IMR-90 (cell line): ENCODE measurements around the gene MKNK2. TPM values are rescaled to one million over a fixed set of nuclear protein-coding genes. Genes with fewer than 3 reads are reported as not detected.

ENCODE experiments used
- ATAC-seq: fragments of 200-7000 bp; cut with Tn5 transposase; 2 replicates; pipeline ENCODE4 v1.9.1; 2020; ENCODE audit warnings: low read depth, mild to moderate bottlenecking, moderate library complexity
- BruUV-seq: library from RNA; stranded (reverse); fragments of 400-500 nt; replicated peaks from 2 replicates; lab custom pipeline; 2021; lab: Mats Ljungman, UMichigan
- CTCF ChIA-PET: fragments of 300-600 bp; formaldehyde crosslinking; extraction: SDS; loops from one replicate; lab custom pipeline; 2021; ENCODE audit warnings: antibody characterized with exemption; lab: Yijun Ruan, JAX
- POLR2A ChIA-PET: fragments of 300-600 bp; sonication (Branson Sonifier 250); formaldehyde crosslinking; loops from one replicate; lab custom pipeline; 2022; ENCODE audit warnings: antibody characterized with exemption; ENCODE audit not compliant: unreplicated experiment; lab: Charles Lee
- DNase-seq: peaks from one replicate; pipeline ENCODE4 v3.0.0; 2013
- H2AFZ ChIP-seq: replicated peaks from 2 replicates; pipeline ENCODE3; 2013; ENCODE audit warnings: low read length, mild to moderate bottlenecking; ENCODE audit not compliant: poor library complexity
- H2AK5ac ChIP-seq: 2 replicates; pipeline ENCODE4 v1.6.1; 2013; ENCODE audit warnings: low read depth, low read length, inconsistent platforms
- H2AK9ac ChIP-seq: replicated peaks from 2 replicates; pipeline ENCODE3; 2013; ENCODE audit warnings: mild to moderate bottlenecking, low read depth, low read length, moderate library complexity; ENCODE audit not compliant: poor library complexity
- H2BK120ac ChIP-seq: 2 replicates; pipeline ENCODE4 v1.6.1; 2013; ENCODE audit warnings: low read depth, low read length, inconsistent platforms
- H2BK15ac ChIP-seq: 3 replicates; pipeline ENCODE4 v1.6.1; 2013; ENCODE audit warnings: low read depth, low read length, inconsistent platforms
- H2BK20ac ChIP-seq: 2 replicates; pipeline ENCODE4 v1.6.1; 2013; ENCODE audit warnings: low read depth, mild to moderate bottlenecking, inconsistent platforms, low read length, moderate library complexity
- H2BK5ac ChIP-seq: 2 replicates; pipeline ENCODE4 v1.6.1; 2013; ENCODE audit warnings: mild to moderate bottlenecking, low read depth, low read length, inconsistent platforms; ENCODE audit not compliant: poor library complexity, severe bottlenecking
- H3K14ac ChIP-seq: replicated peaks from 2 replicates; pipeline ENCODE4 v1.6.1; 2013; ENCODE audit warnings: low read depth, low read length, inconsistent platforms
- H3K18ac ChIP-seq: 2 replicates; pipeline ENCODE4 v1.6.1; 2013; ENCODE audit warnings: low read depth, low read length, control low read depth
- H3K23ac ChIP-seq: 2 replicates; pipeline ENCODE4 v1.6.1; 2013; ENCODE audit warnings: low read depth, low read length, inconsistent platforms
- H3K27ac ChIP-seq: 2 replicates; pipeline ENCODE4 v1.5.1; 2013; ENCODE audit warnings: mild to moderate bottlenecking, control low read depth, low read length; ENCODE audit not compliant: insufficient read depth
- H3K27me3 ChIP-seq: 2 replicates; pipeline ENCODE4 v1.6.1; 2013; ENCODE audit warnings: low read length; ENCODE audit not compliant: control insufficient read depth, insufficient read depth
- H3K36me3 ChIP-seq: 2 replicates; pipeline ENCODE4 v1.6.1; 2013; ENCODE audit warnings: low read length, mixed read lengths; ENCODE audit not compliant: control insufficient read depth, insufficient read depth
- H3K4ac ChIP-seq: 2 replicates; pipeline ENCODE4 v1.6.1; 2013; ENCODE audit warnings: low read depth, low read length, inconsistent platforms
- H3K4me1 ChIP-seq: 2 replicates; pipeline ENCODE4 v1.6.1; 2013; ENCODE audit warnings: low read length, mixed read lengths; ENCODE audit not compliant: control insufficient read depth, insufficient read depth
- H3K4me2 ChIP-seq: 2 replicates; pipeline ENCODE4 v1.6.1; 2013; ENCODE audit warnings: low read depth, mild to moderate bottlenecking, control low read depth, low read length, moderate library complexity
- H3K4me3 ChIP-seq: 2 replicates; pipeline ENCODE4 v1.5.1; 2013; ENCODE audit warnings: low read depth, mild to moderate bottlenecking, control low read depth, low read length, moderate library complexity; ENCODE audit not compliant: insufficient read depth
- H3K56ac ChIP-seq: 2 replicates; pipeline ENCODE4 v1.6.1; 2013; ENCODE audit warnings: low read length, inconsistent platforms; ENCODE audit not compliant: insufficient read depth; ENCODE audit errors: extremely low read depth
- H3K79me1 ChIP-seq, 2 experiments: 2 replicates each; pipeline ENCODE4 v1.6.1; 2013; ENCODE audit warnings: low read length in 2 of 2, inconsistent platforms in 1 of 2, low read depth in 1 of 2
- H3K9ac ChIP-seq: 2 replicates; pipeline ENCODE4 v1.6.1; 2013; ENCODE audit warnings: low read depth, low read length, control low read depth
- H3K9me1 ChIP-seq: 2 replicates; pipeline ENCODE4 v1.6.1; 2013; ENCODE audit warnings: low read length, inconsistent platforms; ENCODE audit not compliant: insufficient read depth
- H3K9me3 ChIP-seq: 2 replicates; pipeline ENCODE4 v1.6.1; 2013; ENCODE audit warnings: low read length; ENCODE audit not compliant: control insufficient read depth, insufficient read depth
- H4K20me1 ChIP-seq: 2 replicates; pipeline ENCODE4 v1.6.1; 2013; ENCODE audit warnings: low read length, inconsistent platforms; ENCODE audit not compliant: insufficient read depth
- H4K5ac ChIP-seq: 2 replicates; pipeline ENCODE4 v1.6.1; 2013; ENCODE audit warnings: mild to moderate bottlenecking, low read depth, low read length, control low read depth
- H4K8ac ChIP-seq, 2 experiments: 2 replicates each; pipeline ENCODE4 v1.6.1; 2013; ENCODE audit warnings: low read depth in 2 of 2, low read length in 2 of 2, control low read depth in 1 of 2, inconsistent platforms in 1 of 2
- H4K91ac ChIP-seq: 2 replicates; pipeline ENCODE4 v1.6.1; 2013; ENCODE audit warnings: low read depth, low read length, inconsistent platforms; ENCODE audit not compliant: insufficient read depth
- BHLHE40 ChIP-seq: fragments of 150-350 bp; IDR thresholded peaks from 2 replicates; pipeline ENCODE4 v1.6.1; 2016; ENCODE audit warnings: mild to moderate bottlenecking, low read depth, low read length
- CEBPB ChIP-seq: IDR thresholded peaks from 2 replicates; pipeline ENCODE4 v1.6.1; 2012; ENCODE audit warnings: low read depth, low read length, improper control_type of control experiment
- CHD1 ChIP-seq: IDR thresholded peaks from 2 replicates; pipeline ENCODE4 v1.6.1; 2012; ENCODE audit warnings: low read depth, low read length, improper control_type of control experiment
- FOS ChIP-seq: fragments of 150-350 bp; IDR thresholded peaks from 2 replicates; pipeline ENCODE4 v1.6.1; 2016; ENCODE audit warnings: low read depth, low read length
- MAFK ChIP-seq: IDR thresholded peaks from 2 replicates; pipeline ENCODE4 v1.6.1; 2012; ENCODE audit warnings: low read depth, low read length, improper control_type of control experiment
- MAZ ChIP-seq: IDR thresholded peaks from 2 replicates; pipeline ENCODE4 v1.6.1; 2012; ENCODE audit warnings: low read depth, mild to moderate bottlenecking, low read length, improper control_type of control experiment, moderate library complexity, borderline replicate concordance
- MXI1 ChIP-seq: IDR thresholded peaks from 2 replicates; pipeline ENCODE4 v1.6.1; 2012; ENCODE audit warnings: low read depth, mild to moderate bottlenecking, low read length, moderate library complexity, borderline replicate concordance
- NFE2L2 ChIP-seq: fragments of 150-350 bp; IDR thresholded peaks from 2 replicates; pipeline ENCODE4 v1.6.1; 2016; ENCODE audit warnings: low read depth, mild to moderate bottlenecking, low read length
- POLR2A ChIP-seq: IDR thresholded peaks from 2 replicates; pipeline ENCODE4 v1.6.1; 2012; ENCODE audit warnings: mild to moderate bottlenecking, low read depth, low read length
- RAD21 ChIP-seq: IDR thresholded peaks from 2 replicates; pipeline ENCODE4 v1.6.1; 2012; ENCODE audit warnings: low read length, improper control_type of control experiment
- RFX5 ChIP-seq: IDR thresholded peaks from 2 replicates; pipeline ENCODE4 v1.8.0; 2012; ENCODE audit warnings: low read depth, mild to moderate bottlenecking, low read length, moderate library complexity
- SMC3 ChIP-seq: fragments of 150-350 bp; IDR thresholded peaks from 2 replicates; pipeline ENCODE4 v1.6.1; 2016; ENCODE audit warnings: low read depth, mild to moderate bottlenecking, antibody characterized with exemption, low read length, moderate library complexity
- USF2 ChIP-seq: fragments of 150-350 bp; IDR thresholded peaks from 2 replicates; pipeline ENCODE4 v1.6.1; 2017; ENCODE audit warnings: mild to moderate bottlenecking, antibody characterized with exemption, low read length, low read depth
- WGBS, 2 experiments: methylation state at CpG; one replicate each; pipeline versions ENCODE4 v1.1.5 to v1.1.7; 2013; ENCODE audit warnings: missing lambda C conversion rate in 2 of 2; ENCODE audit not compliant: insufficient read length in 1 of 2; ENCODE audit errors: extremely low coverage in 2 of 2; 5-methylcytosine and 5-hydroxymethylcytosine counted together
- dilution Hi-C: fragments of 300-500 bp; cut with HindIII; formaldehyde crosslinking; loops from one replicate; pipeline ENCODE4 v1.14.3; 2018; ENCODE audit warnings: low sequenced_read_pairs; ENCODE audit not compliant: unreplicated experiment
- in situ Hi-C: fragments of 300-500 bp; cut with MboI; formaldehyde crosslinking; loops from 3 replicates; pipeline ENCODE4 v1.14.3; 2019; ENCODE audit warnings: low sequenced_read_pairs, inconsistent platforms, mixed read lengths
- intact Hi-C: fragments of 100-400 bp; cut with micrococcal nuclease; formaldehyde crosslinking; loops from 2 replicates; pipeline ENCODE4 v1.10.0; 2022
- polyA plus RNA-seq, 3 experiments: library from polyadenylated mRNA; depleted of rRNA; stranded (reverse); fragments of >200 nt; gene quantifications; 2 replicates each; pipeline ENCODE4 v1.2.3, GENCODE V29; 2012; ENCODE audit warnings: low replicate concordance in 1 of 3
- total RNA-seq: library from RNA; depleted of rRNA; stranded (reverse); fragments of >200 nt; gene quantifications from 2 replicates; pipeline ENCODE4 v1.2.3, GENCODE V29; 2012
- TF ChIP-seq, protein P1 (sequence below): conservative IDR thresholded peaks from 2 replicates; pipeline ENCODE4 v1.5.1; 2012; ENCODE audit warnings: mild to moderate bottlenecking, low read depth, low read length, improper control_type of control experiment
- TF ChIP-seq, protein P2 (sequence below): fragments of 150-350 bp; IDR thresholded peaks from 2 replicates; pipeline ENCODE4 v1.6.1; 2016; ENCODE audit warnings: low read depth, mild to moderate bottlenecking, low read length, moderate library complexity, borderline replicate concordance

Gene MKNK2
- total and polyA plus RNA-seq, 2 of the 4 experiments (the other 2 are of a cell fraction) = 21.9 to 31.8 TPM

DNA sequence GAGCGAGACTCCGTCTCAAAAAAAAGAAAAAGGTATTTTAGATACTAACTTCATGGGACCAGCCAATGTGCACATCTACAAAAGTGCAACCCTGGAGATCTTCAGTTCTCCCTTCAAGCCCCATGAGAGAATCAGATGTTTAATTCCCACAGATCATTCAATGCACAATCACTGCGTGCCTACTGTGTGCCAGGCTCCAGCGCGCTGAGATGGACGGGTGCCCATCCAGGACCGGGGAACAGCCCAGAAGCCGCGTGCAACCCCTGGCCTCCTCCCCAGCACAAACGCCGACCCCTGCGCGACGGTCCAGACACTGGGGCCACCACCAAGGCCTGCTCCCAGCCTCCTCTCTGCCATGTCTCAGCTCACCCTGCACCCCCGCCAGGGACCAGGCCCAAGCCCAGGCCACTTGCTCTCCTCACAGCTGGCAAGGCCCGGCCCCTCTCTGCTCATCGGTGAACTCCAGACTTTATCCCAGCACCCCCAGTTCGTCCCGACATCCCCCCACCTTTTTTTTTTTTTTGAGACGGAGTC lies 40.8 kb downstream of the MKNK2 start:
- TF ChIP-seq SMC3 = no peak
- TF ChIP-seq MAZ = no peak
- TF ChIP-seq MAFK = no peak
- TF ChIP-seq, protein P1, sequence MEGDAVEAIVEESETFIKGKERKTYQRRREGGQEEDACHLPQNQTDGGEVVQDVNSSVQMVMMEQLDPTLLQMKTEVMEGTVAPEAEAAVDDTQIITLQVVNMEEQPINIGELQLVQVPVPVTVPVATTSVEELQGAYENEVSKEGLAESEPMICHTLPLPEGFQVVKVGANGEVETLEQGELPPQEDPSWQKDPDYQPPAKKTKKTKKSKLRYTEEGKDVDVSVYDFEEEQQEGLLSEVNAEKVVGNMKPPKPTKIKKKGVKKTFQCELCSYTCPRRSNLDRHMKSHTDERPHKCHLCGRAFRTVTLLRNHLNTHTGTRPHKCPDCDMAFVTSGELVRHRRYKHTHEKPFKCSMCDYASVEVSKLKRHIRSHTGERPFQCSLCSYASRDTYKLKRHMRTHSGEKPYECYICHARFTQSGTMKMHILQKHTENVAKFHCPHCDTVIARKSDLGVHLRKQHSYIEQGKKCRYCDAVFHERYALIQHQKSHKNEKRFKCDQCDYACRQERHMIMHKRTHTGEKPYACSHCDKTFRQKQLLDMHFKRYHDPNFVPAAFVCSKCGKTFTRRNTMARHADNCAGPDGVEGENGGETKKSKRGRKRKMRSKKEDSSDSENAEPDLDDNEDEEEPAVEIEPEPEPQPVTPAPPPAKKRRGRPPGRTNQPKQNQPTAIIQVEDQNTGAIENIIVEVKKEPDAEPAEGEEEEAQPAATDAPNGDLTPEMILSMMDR = no peak
- TF ChIP-seq BHLHE40 = no peak
- TF ChIP-seq POLR2A = no peak
- no peak for TF ChIP-seq FOS
- no peak for TF ChIP-seq RFX5
- TF ChIP-seq CHD1 = no peak
- TF ChIP-seq RAD21 = no peak
- no peak for TF ChIP-seq MXI1
- TF ChIP-seq USF2 = no peak
- no peak for TF ChIP-seq CEBPB
- no peak for TF ChIP-seq NFE2L2
- TF ChIP-seq, protein P2, sequence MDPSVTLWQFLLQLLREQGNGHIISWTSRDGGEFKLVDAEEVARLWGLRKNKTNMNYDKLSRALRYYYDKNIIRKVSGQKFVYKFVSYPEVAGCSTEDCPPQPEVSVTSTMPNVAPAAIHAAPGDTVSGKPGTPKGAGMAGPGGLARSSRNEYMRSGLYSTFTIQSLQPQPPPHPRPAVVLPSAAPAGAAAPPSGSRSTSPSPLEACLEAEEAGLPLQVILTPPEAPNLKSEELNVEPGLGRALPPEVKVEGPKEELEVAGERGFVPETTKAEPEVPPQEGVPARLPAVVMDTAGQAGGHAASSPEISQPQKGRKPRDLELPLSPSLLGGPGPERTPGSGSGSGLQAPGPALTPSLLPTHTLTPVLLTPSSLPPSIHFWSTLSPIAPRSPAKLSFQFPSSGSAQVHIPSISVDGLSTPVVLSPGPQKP = no peak
- ChIA-PET POLR2A (no interaction called here), CTCF (no interaction called here)
- Histone ChIP-seq H3K9ac (no peak overlapping the region), H3K14ac (no peak overlapping the region), H2BK15ac (no peak overlapping the region), H4K20me1 (peaks cover 25% of the 10 kb centered on the region), H3K9me3 (no peaks in the 10 kb centered on the region), H3K9me1 (no peaks in the 10 kb centered on the region), H2AFZ (no peak overlapping the region), H3K4me2 (no peak overlapping the region), H3K56ac (no peak overlapping the region), H3K79me1 (peaks cover 13 to 74% of the 10 kb centered on the region in 2 experiments; a peak in 3 of 4 replicates), H2AK9ac (no peak overlapping the region), H3K18ac (no peak overlapping the region), H3K23ac (no peak overlapping the region), H2BK5ac (no peak overlapping the region), H4K91ac (no peak overlapping the region), H3K27ac (no peak overlapping the region), H4K8ac (no peak overlapping the region), H3K27me3 (no peaks in the 10 kb centered on the region), H3K4ac (no peak overlapping the region), H3K36me3 (peaks cover 7% of the 10 kb centered on the region), H3K4me1 (peaks cover 10% of the 10 kb centered on the region), H2AK5ac (no peak overlapping the region), H3K4me3 (no peak overlapping the region), H2BK20ac (no peak overlapping the region), H4K5ac (no peak overlapping the region), H2BK120ac (no peak overlapping the region)
- WGBS, 2 experiments = 97% methylated on average over 15 of the region's 20 CpGs; no CpG with 5 or more reads in 1 of the 2 experiments
- DNase-seq (no peak), ATAC-seq (no peak)
- intact Hi-C loops (no loop called here), dilution Hi-C loops (no loop called here), in situ Hi-C loops (no loop called here)
- BruUV-seq = no TSS peak
